Peyer's patch (tissue), 4 donors: ENCODE results near the gene PHC2.

Experiments
- CTCF ChIP-seq, 6 experiments: fragments of 450-650 bp in 4 of 6; fragments of 200-600 bp in 2 of 6; sonication (generic) in 1 of 6; IDR thresholded peaks; one replicate each; pipeline ENCODE4 v1.5.1; 2017 to 2019; ENCODE audit warnings: antibody characterized with exemption in 6 of 6, mild to moderate bottlenecking in 3 of 6, moderate library complexity in 1 of 6
- POLR2A ChIP-seq, 2 donors: fragments of 450-650 bp; IDR thresholded peaks; one replicate each; pipeline ENCODE4 v1.5.1; 2017; ENCODE audit warnings: antibody characterized with exemption in 2 of 2, mild to moderate bottlenecking in 2 of 2, moderate library complexity in 2 of 2

GRCh38 chr1:33320619-33321165 is 110.2 kb downstream of the PHC2 start, which contains the start of gene A3GALT2:
- no peak for TF ChIP-seq CTCF (IDR thresholded peaks at IDR 0.05)
- TF ChIP-seq POLR2A (IDR thresholded peaks at IDR 0.05): no peak
